ENCODE results near the gene RHBDL1.

RHBDL1 gene

DNA sequence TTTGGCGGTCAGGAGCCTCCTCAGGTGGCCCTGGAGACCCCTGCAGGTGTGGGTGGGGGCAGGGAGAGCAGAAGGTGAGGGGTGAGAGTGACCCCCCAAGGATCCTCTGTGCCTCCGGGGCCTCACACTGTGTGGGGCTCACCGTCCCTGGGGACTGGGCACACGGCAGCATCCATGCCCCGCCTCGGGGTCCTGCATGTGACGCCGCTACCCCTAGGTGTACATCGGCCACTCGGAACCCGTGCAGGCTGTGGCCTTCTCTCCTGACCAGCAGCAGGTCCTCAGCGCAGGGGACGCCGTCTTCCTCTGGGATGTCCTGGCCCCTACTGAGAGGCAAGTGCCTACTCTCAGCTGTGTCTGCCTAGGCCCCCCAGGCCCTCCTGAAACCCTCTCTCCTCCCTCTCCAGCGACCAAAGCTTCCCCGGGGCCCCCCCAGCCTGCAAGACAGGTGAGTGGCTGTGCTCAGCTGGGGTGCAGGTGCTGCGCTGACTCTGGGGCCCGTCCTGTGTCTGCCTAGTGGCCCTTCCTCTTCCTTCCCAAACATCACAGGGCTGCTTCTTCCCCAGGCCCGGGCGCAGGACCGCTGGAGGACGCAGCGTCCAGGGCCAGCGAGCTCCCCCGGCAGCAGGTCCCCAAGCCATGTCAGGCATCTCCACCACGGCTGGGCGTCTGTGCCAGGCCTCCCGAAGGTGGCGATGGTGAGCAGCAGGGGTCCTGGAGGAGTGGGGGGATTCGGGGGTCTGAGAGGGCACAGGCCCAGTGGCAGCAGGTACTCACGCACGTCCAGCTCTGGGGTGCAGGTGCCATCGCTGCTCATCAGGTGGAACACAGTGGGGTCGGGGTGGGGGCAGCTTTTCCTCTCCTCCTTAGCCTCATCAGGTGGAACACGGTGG is 16.5 kb upstream of the RHBDL1 start:
- DNase-seq, result no peak

DNA sequence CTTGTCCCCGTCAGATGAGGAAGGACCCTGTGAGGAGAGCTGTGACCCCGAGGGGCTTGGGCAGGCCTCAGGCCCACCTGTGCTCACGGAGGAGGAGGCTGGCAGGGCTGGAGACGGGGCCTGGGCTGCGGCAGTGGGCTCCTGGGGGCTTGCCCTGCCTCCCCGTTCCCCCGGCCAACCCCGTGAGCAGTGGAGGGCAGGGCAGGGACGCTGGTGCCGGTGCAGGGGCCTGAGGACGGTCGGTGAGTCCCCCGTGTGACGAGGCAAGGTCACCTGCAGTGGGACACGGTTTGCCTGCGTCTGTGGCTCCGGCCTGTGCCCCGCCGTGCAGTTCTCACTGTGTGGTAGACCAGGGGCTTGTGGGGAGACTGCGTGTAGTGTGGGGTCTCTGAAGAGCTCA is 15.9 kb upstream of the RHBDL1 start:
- DNase-seq, result no peak

DNA sequence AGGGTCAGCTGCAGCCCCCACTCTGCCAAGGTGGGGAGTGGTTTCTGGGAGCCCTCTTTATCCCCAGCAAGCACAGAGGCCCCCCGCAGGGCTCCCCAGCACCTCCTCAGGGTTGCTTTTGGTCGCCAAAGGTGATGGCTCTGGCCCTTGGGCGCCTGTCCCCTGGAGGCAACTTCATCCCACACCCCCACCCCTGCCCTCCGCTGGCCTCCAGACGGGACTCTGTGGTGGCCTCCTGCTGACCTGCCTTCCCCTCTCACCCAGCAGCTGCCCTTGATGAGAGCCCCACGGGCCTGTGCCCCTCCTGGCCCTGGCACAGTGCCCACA is 15.4 kb upstream of the RHBDL1 start:
- no peak for DNase-seq

DNA sequence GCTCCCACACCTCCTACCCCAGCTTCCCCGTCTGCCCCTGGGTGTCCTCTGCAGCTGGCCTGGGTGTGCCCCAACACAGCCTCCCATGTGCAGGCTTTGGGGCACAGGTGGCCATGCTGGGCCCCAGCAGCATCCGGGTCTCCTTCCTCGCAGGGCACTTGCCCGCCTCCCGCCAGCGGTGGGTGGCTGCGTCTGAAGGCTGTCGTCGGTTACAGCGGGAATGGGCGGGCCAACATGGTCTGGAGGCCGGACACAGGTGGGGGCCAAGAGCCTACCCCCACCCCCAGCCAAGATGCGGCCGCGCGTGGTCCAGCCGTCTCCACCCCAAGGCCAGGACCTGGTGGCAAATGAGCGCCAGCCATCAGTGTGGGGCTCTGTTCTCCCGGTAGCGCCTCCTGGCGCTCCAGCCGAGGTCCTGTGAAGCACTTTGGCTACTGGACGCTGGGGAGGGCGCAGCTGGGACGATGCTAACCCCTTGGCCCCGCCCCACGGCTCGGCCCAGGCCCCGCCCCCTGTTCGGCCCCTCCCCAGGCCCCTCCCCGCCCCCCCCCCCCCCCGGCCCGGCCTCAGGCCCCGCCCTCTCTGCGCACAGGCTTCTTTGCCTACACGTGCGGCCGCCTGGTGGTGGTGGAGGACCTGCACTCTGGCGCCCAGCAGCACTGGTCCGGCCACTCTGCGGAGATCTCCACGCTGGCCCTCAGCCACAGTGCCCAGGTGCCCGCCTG is 14.8 kb upstream of the RHBDL1 start:
- DNase-seq, result peak; percentile 69

DNA sequence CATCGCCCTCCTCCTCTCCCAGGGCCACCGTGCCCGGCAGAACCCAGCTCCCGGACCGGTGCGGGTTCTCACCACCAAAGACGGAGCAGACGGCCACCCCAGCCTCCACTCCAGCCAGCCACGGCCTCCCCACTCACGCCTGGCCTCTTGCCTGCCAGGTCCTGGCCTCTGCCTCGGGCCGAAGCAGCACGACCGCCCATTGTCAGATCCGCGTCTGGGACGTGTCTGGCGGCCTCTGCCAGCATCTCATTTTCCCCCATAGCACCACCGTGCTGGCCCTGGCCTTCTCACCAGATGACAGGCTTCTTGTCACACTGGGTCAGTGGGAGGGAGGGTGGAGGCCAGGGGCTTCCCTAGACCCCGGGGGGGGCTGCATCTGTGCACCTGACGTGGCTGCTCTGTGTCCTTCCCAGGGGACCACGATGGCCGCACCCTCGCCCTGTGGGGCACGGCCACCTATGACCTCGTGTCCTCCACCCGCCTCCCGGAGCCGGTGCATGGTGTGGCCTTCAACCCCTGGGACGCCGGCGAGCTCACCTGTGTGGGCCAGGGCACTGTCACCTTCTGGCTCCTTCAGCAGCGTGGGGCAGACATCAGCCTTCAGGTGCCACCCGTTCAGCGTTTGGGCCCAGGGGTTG is 14.2 kb upstream of the RHBDL1 start:
- DNase-seq, result no peak

DNA sequence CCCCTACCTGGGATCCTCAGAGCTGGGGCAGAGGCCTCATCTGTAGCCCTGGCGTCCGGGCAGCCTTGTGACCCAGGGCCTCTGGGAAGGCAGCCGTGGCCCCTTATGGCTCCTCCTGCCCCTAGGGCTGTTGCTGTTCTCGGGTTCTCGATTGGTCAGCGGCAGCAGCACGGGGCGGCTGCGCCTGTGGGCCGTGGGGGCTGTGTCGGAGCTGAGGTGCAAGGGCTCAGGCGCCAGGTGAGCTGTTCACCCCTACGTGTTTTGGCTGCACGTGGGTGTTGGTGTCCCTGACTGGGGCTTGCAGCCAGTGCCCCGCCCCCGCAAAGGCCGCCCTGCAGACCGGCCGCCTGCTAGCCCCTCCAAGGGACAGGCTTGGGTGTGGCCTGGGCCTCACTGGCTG is 13.4 kb upstream of the RHBDL1 start:
- no peak for DNase-seq

DNA sequence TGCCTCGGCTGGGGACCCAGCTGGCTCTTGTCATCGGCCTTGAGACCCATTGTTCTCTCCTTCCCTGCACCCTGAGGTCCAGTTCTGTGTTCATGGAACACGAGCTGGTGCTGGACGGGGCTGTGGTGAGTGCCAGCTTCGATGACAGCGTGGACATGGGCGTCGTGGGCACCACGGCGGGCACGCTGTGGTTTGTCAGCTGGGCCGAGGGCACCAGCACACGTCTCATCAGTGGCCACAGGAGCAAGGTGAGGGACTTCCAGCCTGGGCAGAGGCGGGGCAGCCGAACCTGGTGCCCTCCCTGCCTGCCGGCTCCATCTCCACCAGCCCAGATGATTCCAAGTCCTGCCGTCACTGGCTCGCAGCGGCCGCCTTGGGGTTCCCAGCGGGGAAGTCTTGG is 12.9 kb upstream of the RHBDL1 start:
- no peak for DNase-seq

DNA sequence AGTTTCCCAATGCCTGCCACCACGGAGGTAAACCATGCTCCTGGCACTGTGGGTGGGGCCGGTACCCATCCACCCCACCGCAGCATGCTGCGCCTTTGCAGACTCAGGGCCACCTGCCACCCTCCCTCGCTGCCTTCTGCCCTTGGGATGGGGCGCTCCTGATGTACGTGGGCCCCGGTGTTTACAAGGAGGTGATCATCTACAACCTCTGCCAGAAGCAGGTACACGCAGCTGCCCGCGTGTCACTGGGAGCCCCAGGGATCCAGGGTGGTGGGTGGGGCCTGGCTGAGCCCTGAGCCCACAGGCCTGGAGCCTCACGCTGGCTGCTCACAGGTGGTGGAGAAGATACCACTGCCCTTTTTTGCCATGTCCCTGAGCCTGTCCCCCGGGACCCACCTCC is 8.9 kb upstream of the RHBDL1 start:
- no peak for DNase-seq

DNA sequence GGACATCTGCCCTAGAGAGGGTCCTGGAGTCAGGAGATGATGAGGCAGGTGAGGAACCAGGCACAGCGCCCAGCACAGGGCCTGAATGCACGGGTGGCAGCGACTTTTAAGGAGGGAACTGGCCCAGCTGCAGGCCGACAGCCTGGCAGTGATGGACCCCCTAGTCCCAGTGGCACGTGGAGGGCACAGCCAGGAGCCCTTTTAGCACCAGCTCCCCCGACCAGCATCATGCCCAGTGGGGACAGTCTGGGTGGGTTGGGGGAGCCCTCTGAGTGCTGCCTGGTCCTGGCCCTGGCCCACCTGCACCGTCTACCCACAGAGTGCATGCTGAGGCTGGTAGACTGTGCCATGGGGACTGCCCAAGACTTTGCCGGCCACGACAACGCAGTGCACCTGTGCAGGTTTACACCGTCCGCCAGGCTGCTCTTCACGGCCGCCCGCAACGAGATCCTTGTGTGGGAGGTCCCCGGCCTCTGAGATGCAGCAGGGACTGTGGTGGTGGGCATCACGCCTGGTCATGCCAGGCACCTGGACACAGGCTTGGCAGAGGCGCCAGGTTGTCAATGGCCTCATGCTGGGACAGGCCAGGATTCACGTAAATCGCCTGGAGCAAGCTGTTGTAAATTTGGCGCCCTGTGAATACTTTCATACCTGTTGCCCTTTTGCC is 8.2 kb upstream of the RHBDL1 start:
- DNase-seq, result no peak

DNA sequence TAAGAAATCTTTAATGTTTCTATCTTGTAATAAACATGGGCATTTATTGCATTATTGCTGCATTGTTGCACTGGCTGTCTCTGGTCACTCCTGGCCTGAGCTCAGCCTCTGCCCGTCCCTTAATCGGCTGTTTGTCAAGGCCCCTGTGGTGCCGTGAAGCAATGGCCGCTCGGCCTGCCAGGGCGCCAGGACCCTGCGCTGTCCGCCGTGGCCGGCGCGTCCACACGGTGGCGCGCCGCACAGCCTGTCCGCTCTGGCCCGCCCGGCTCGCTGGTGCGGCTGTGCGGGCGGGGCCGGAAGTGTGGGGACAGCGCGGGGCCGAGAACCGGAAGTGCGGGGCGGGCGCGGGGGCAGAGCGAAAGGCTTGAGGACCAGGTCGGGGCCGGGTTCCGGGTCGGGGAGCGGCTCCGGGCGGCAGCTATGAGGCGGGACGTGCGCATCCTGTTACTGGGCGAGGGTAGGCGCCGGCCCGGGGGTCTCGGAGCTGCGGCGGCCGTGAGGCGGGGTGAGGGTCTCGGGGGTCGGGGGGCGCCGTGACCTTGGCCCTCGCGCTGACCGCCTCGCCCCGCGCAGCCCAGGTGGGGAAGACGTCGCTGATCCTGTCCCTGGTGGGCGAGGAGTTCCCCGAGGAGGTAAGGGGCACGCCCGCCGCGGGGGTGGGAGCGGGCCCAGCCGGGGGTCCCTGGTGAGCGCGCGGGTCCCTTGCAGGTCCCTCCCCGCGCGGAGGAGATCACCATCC is 7.5 kb upstream of the RHBDL1 start, which contains the start of gene RHOT2:
TSS of gene RHOT2 (plus strand) at position 353 of the 739 bp plus-strand sequence. CDS start at position 421, 68 bp downstream.
- peak; percentile 93 for DNase-seq

DNA sequence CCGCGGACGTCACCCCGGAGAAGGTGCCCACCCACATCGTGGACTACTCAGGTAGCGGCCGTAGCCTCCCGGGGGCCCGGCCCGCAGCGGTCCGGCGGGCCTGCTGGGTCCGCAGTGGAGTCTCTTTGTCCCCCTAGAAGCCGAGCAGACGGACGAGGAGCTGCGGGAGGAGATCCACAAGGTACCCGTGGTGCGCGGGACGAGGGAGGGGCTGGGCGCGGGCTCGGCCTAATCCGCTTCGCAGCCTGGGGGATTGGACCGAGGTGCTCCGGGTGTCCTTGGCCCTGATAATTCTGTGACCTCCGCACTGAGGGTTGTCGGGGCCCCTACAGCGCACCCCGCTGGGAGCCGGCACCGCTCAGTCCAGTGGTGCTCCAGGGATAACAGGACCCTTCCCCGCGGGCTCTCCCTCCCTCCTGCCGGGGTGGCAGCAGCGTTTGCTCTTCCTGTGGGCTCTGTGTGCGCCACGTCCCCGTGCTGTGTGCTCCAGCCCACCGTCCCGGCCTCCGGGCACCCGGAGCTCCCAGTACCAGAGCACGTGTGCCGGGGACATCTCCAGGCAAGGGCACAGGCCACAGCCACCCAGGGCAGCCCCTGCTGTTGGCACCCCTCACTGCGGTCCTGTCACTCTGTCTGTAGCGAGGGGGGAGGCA is 6.8 kb upstream of the RHBDL1 start:
- no peak for DNase-seq

DNA sequence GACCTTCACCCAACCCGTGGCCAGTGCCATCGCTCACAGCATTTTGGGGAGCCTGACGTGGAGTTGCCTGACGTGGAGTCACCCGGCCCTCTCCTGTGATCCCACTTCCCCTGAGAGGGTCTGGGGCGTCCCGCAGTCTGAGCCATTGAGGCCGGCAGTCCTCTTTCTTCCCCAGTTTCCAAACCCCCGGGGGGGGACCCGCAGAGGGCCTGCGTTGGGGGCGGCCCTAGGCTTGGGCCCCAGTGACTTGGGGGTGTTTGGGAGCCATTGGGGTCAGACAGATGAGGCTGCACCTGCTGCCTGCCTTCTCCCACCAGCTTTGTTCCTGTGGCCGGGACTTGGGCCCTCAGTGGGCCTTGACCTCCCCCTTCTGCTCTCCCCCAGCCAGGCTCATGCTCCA is 5.8 kb upstream of the RHBDL1 start:
- no peak for DNase-seq

DNA sequence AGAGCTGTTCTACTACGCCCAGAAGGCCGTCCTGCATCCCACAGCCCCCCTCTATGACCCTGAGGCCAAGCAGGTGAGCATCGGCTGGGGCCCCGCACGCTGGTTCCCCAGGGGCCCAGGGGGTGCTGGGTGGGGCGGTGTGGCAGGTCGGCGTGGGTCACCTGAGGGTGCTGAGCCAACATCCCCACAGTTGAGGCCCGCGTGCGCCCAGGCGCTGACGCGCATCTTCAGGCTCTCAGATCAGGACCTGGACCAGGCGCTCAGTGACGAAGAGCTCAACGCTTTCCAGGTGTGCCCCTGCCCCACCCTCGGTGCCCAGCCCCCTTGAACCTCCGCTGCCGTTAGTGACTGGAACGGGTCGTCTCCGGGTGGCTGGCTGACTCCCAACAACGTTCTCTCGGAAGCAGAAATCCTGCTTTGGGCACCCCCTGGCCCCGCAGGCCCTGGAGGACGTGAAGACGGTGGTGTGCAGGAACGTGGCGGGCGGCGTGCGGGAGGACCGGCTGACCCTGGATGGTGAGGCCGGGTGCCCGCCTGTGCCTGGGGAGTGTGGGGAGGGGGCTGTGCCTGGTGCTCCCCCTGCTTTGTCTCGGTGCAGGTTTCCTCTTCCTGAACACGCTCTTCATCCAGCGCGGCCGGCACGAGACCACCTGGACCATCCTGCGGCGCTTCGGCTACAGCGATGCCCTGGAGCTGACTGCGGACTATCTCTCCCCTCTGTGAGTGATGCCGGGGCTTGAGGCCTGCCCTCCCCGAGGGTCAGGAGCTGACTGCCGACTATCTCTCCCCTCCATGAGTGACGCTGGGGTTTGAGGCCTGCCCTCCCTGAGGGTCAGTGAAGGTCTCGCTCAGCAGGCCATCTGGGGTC is 4.8 kb upstream of the RHBDL1 start:
- no peak for DNase-seq

DNA sequence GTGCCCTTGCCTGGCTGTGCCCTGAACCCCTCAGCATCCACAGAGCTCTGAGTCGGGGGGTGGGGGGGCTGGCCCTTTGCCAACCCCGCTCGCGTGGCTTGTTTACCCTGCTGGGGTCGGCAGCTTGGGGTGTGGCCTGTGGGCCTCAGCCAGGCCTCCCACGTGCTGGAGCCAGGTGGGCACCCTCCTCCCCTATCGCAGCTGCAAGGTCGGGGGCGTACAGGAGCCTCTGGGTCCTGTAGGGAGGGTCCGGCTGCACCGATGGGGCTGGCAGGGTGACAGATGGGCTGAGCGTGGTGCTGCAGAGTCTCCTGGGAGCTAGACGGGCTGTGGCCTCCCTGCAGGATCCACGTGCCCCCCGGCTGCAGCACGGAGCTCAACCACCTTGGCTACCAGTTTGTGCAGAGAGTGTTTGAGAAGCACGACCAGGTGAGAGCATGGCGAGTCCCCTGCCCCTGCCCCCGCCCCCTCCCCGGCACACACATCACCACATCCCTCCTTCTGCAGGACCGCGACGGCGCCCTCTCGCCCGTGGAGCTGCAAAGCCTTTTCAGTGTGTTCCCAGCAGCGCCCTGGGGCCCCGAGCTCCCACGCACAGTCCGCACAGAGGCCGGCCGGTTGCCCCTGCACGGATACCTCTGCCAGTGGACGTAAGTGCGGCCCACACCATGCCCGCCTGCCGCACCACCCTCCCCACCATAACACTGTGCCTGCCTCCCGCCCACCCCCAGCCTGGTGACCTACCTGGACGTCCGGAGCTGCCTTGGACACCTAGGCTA is 3.9 kb upstream of the RHBDL1 start:
- no peak for DNase-seq

DNA sequence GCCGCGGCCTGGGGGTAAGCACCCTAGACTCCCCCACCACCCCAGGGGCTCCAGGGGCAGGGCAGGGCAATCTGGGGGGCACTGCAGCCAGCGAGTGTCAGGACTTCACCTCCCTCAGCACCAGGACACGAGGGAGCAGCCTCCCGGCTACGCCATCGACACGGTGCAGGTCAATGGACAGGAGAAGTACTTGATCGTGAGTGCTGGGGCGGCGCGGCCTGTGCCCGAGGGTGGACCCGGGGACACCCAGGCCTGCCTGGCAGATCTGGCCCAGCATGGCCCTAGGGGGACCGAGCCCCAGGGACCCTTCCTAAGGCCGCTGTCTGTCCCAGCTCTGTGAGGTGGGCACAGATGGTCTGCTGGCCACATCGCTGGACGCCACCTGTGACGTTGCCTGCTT is 3.1 kb upstream of the RHBDL1 start:
- no peak for DNase-seq

DNA sequence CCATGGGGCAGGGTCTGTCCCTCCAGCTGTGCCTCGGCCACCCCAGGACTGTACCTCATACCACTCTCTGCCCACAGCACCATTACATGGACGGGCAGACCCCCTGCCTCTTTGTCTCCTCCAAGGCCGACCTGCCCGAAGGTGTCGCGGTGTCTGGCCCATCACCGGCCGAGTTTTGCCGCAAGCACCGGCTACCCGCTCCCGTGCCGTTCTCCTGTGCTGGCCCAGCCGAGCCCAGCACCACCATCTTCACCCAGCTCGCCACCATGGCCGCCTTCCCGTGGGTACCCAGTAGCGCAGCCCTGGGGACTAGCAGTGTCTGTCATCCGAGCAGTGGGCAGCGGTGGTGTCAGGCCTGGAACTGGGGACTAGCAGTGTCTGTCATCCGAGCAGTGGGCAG is 2.6 kb upstream of the RHBDL1 start:
- DNase-seq, result no peak

DNA sequence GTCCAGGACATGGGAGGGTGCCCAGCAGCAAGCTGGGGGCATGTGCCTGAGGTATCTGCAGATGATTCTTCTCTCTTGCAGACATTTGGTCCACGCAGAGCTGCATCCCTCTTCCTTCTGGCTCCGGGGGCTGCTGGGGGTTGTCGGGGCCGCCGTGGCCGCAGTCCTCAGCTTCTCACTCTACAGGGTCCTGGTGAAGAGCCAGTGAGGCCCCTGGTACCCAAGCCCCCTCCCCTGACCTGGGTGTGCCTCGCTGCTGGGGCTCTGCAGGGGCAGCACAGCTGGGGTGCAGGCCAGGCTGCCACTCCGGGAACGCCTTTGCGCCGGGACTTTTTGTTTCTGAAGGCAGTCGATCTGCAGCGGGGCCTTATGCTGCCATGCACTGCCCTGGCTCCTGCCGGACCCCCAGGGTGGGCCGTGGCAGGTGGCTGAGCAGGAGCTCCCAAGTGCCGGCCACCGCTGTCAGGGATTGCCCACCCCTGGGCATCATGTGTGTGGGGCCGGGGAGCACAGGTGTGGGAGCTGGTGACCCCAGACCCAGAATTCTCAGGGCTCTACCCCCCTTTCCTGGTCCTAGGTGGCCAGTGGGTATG is 2.0 kb upstream of the RHBDL1 start:
- no peak for DNase-seq

DNA sequence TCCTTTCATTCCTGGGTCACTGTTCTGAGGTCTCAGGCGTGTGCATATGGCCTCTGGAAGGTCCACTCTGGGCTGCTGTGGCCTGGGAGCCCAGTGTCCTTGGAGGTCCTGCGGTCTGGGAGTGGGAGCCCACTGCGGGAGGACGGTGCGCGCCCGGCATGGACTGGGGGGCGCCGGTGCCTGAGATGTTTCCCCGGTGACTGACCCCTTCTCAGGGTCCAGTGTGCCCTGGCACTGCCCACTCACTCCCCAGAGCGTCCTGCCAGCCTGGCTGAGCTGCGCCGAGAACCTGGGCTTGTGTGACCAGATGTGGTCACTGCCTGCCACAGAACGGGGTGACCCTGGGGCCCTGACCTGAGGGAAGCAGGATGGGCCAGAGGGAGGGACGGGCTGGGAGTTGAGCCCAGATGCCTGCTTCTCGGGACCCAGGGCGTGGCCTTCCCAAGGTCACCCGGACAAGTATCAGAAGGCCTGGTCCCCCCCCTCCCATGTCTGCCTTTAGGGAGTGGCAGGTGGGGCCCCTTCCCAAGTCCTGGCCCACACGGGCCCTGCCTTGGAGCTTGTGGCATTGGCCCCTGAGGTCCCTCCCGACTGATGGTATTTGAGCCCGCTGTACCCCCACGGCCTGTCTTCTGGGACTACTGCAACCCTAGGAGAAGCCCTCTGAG is 1.1 kb upstream of the RHBDL1 start:
- DNase-seq, result no peak

DNA sequence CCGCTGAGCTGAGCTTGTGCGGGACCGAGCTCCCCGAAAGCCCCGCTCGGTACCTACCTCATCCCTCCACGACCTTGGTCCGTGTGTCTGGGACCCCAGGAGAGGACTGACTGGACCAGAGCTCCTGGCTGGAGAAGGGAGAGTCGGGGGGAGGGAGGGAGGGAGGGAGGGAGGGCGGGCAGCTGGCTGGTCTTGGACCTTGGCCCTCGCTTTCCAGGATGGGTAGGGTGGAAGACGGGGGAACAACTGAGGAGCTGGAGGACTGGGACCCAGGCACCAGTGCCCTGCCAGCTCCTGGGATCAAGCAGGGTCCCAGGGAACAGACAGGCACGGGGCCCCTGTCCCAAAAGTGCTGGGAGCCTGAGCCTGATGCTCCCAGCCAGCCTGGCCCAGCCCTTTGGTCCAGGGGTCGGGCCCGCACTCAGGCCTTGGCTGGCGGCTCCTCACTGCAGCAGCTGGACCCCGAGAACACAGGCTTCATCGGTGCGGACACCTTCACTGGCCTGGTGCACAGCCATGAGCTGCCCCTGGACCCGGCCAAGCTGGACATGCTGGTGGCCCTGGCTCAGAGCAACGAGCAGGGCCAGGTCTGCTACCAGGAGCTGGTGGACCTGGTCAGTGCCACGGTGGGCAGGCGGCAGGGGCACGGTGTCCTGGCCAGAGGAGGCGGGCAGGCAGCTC is 553 bp downstream of the RHBDL1 start:
- DNase-seq, result no peak
